GM18511 (cell line): ENCODE measurements around the gene CDHR2.

Experiments used
- ATAC-seq: cut with Tn5 transposase; IDR thresholded peaks from one replicate; pipeline ENCODE4 v1.9.1; 2021; ENCODE audit warnings: mild to moderate bottlenecking, moderate library complexity; ENCODE audit not compliant: unreplicated experiment

CDHR2 gene, protein sequence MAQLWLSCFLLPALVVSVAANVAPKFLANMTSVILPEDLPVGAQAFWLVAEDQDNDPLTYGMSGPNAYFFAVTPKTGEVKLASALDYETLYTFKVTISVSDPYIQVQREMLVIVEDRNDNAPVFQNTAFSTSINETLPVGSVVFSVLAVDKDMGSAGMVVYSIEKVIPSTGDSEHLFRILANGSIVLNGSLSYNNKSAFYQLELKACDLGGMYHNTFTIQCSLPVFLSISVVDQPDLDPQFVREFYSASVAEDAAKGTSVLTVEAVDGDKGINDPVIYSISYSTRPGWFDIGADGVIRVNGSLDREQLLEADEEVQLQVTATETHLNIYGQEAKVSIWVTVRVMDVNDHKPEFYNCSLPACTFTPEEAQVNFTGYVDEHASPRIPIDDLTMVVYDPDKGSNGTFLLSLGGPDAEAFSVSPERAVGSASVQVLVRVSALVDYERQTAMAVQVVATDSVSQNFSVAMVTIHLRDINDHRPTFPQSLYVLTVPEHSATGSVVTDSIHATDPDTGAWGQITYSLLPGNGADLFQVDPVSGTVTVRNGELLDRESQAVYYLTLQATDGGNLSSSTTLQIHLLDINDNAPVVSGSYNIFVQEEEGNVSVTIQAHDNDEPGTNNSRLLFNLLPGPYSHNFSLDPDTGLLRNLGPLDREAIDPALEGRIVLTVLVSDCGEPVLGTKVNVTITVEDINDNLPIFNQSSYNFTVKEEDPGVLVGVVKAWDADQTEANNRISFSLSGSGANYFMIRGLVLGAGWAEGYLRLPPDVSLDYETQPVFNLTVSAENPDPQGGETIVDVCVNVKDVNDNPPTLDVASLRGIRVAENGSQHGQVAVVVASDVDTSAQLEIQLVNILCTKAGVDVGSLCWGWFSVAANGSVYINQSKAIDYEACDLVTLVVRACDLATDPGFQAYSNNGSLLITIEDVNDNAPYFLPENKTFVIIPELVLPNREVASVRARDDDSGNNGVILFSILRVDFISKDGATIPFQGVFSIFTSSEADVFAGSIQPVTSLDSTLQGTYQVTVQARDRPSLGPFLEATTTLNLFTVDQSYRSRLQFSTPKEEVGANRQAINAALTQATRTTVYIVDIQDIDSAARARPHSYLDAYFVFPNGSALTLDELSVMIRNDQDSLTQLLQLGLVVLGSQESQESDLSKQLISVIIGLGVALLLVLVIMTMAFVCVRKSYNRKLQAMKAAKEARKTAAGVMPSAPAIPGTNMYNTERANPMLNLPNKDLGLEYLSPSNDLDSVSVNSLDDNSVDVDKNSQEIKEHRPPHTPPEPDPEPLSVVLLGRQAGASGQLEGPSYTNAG (N-terminal part only)

GRCh38 chr5:176548967-176549444, at the start of gene CDHR2:
Gene CDHR2 (plus strand): TSS chr5:176549342. CDS start chr5:176565353, 16,011 bp downstream.
- no peak for ATAC-seq

GRCh38 chr5:176500511-176500910, 48.6 kb upstream of the CDHR2 start:
- ATAC-seq, result no peak

DNA sequence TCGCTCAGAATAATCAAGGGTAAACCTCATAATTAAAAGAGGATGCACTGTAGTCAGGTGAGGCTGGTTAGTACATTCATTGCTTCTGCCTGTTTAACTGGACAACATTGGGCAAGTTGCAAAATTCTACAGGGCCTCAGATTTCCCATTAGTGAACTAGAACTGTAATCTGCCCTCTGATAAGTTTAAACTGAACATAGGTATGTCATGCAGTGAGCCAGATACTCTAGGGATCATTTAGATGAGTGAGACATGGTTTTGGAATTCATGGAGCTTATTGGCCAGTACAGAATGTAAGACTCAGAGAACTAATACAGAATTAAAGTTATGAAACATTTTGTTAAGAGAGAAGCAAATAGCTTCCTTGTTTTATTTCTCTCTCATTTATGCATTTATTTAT, 47.8 kb upstream of the CDHR2 start:
- no peak for ATAC-seq

DNA sequence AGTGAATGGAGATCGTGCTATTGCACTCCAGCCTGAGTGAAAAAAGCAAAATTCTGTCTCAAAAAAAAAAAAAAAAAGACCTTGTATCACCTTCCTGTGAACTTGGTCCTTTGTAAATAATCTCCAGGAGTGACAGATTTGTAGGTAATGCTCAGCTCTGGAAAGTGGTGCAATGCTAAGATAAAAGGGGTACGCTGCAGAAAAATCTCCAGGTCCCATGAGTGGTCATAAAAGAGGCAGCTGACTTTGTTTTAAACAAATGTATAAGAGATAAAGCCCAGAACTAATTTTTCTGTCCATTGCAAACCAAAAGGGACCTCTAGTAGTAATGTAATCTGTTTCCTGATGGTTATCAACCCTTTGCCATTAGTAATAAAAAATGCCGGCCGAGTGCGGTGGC, 45.6 kb upstream of the CDHR2 start:
- no peak for ATAC-seq

DNA sequence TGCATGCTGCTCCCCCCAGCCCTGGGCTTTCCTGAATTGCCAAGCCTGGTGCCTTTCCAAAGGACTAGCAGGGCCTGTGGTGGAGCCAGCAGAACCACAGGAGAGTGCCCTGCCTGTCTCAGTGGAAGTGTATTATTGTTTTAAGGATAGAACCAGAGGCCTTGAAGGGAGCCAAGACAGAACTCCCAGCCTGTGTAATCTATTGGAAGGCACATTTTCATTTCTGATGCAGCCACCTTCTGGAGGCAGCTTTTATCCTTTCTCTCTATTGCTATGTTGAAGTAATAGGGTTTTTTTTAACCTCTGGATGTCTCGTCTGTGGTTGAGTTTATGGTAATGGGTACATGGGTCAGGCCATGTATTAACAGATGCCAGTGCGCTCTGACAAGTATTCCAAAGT, 41.2 kb upstream of the CDHR2 start:
- ATAC-seq, result no peak

- ATAC-seq, result no peak
Measured at GRCh38 chr5:176508603-176509002, 40.5 kb upstream of the CDHR2 start.

DNA sequence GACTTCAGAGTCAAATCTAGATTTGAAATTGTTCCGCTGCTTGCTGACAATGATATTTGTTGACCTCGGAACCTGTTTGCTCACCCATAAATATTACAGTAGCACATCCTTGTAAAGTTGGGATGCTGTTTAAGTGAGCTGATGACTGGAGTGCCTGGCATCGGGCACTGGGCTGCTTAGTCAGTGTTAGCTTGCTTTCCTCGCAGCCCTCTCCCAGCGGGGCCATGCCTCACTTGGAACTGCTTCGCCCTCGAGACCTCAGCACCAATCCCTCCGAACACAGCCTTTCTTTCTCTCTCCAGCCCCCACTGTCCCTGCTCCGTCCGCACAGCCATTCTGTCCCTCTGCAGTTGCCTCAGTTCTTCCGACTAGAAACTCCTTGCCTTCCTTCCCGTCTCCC, 35.4 kb upstream of the CDHR2 start:
- no peak for ATAC-seq

DNA sequence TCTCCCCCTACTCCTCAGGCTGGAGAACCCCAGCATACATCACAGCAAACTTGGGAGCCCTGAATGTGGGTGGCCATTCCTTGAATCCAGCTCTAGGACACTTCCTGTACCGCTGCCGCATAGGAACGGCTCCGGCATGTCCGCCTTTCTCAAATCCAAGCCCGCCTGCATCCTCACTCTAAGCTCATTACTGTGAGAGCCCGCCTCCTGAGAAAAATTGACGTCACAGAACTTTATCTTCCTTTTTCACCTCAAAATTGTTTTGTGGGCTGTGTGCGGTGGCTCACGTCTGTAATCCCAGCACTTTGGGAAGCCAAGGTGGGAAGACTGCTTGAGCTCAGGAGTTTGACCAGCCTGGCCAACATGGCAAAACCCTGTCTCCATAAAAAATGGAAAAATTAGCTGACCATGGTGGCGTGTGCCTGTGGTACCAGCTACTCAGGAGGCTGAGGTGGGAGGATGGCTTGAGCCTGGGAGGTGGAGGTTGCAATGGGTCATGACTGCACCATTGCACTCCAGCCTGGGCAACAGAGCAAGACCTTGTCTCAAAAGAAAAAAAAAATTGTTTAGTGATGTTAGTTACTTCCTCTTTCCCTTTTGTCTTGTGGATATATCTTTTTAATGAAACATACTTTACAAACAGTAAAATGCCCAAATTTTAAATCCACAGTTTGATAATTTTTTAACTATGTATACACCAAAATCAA, 34.7 kb upstream of the CDHR2 start:
- ATAC-seq, result no peak

GRCh38 chr5:176515396-176515795, 33.7 kb upstream of the CDHR2 start:
- ATAC-seq, result no peak

DNA sequence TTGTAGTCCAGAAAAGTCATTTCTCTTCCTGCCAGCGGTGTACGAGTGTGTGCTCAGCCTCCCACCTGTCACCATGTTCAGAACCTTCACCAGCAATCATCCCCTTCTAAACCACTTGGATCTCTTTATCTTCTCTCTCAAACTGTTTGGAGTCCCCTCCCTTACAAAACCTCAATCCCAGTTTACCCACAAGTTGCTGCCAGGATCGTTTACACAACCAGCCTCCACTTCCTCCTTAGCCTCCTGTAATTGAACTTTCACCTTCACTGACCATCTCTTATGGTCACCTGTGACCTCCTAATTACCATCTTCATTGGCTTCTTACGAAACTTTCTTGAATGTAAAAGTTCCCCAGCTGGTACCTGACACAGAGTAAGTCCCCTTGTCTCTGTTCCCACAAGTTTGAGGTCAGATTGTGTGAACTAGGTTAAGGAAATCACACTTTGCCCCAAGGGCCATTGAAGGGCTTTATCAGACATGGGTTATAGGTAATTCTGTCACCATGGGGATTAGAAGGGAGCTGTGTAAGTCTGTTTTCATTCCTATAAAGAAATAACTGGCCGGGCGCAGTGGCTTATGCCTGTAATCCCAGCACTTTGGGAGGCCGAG, 32.0 kb upstream of the CDHR2 start:
- ATAC-seq, result no peak

- ATAC-seq, result no peak
Measured at GRCh38 chr5:176519810-176520720, 29.1 kb upstream of the CDHR2 start.

GRCh38 chr5:176521286-176521685, 27.9 kb upstream of the CDHR2 start:
- no peak for ATAC-seq

DNA sequence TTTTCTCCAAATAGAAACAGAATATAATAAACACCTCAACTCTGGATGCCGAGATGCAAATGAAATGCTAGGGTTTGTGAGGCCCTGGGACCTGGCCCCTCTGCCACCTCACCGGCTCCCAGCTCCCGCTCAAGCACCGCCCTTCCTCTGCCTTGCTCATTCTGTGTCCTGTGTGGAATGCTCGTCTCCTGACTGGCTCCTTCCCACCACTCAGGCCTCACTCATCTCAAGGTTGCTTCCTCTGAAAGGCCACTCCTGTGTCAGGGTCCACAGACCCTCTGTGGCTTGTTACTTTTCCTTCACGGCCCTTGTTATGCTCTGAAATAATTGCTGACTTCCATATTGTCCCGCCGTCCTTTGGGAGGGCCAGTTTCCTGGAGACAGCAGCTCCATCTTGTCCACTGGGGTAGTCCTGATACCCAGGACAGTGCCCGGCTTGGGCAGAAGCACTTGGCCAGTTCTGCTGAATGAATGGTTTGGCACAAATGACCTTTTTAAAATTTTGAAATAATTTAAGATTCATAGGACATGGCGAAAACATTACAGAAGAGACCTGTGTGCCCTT, 27.4 kb upstream of the CDHR2 start:
- ATAC-seq, result no peak

DNA sequence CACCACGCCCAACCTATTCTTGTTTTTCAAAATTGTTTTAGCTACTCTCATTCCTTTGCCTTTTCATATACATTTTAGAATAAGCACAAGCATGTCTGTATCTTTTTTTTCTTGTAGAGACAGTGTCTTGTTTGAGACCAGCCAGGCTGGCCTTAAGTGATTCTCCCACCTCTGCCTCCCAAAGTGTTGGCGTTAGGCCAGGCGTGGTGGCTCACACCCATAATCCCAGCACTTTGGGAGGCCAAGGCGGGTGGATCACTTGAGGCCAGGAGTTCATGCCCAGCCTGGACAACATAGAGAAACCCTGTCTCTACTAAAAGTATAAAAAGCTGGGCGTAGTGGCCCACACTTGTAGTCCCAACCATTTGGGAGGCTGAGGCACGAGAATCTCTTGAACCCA, 25.0 kb upstream of the CDHR2 start:
- ATAC-seq, result no peak

DNA sequence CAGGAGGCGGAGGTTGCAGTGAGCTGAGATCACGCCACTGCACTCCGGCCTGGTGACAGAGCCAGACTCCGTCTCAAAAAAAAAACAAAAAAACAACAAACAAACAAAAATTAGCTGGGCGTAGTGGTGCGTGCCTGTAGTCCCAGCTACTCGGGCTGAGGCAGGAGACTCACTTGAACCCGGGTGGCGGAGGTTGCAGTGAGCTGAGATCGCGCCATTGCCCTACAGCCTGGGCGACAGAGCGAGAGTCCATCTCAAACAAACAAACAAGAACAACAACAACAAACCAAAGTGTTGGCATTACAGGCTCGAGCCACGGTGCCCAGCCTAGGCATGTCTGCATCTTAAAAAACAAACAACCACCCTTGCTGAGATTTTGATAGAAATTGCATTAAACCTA, 24.2 kb upstream of the CDHR2 start:
- ATAC-seq, result no peak

GRCh38 chr5:176525677-176526076, 23.5 kb upstream of the CDHR2 start:
- no peak for ATAC-seq

GRCh38 chr5:176526462-176526861, 22.7 kb upstream of the CDHR2 start:
- no peak for ATAC-seq
